Measurements from ENCODE around the gene ELMOD3. TPM values are rescaled to one million over a fixed set of nuclear protein-coding genes. Genes with fewer than 3 reads are reported as not detected.

Gene ELMOD3
- total RNA-seq: 10 to 100 TPM; 15.9 to 31.7 (median 25.0) TPM

DNA sequence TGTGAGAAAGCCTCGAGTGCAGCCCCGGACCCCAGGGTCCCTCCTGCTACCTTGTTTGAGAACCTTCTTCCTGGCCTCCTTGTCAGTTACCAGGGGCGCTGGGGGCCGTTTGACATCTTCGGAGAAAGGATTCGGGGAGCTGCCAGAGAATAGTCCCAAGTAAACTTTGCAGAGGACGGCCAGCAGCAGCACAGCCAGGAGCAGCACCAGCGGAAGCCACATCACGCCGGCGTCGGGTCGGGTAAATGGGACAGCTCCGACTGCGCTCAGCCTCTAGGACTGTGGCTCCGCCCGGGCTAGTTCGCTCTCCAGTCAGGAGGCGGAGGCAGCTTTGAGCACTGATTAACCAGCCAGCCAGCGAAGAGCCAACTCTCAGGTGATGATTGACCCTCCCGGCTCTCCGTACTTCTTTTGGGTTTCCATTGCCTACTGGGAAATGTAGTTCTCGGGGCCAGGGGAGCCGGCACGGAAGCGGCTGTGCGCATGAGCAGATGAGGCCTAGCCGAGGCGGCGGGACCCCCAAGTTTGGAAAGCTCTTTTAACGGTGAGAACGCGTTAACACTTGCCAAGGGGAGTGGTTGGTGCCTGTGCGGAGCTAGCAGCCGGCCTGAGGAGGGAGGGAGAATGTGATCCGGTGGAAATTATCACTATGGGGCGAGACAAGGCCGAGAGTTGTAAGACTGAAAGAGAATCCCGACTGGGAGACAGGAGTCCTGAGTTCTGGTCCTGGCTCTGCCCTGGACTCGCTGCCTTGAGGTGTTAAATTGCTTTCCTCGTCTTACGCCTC is at the start of gene ELMOD3, which contains the start of gene RETSAT:
TSS of gene ELMOD3 (plus strand) at position 484 of the 787 bp plus-strand sequence. CDS start 2,430 bp downstream, outside the sequence.
TSS of gene RETSAT (minus strand) at position 243 of the 787 bp plus-strand sequence. CDS start at position 222, 21 bp downstream.
- Histone ChIP-seq H3K36me3 (peaks cover 0 to 41% of the 10 kb centered on the region in 2 donors), H3K4me3 (peak within 1 kb of the TSS; percentile 70 to 97 (median 83)), H3K27me3 (no peaks in the 10 kb centered on the region), H3K4me1 (peaks cover 39 to 44% of the 10 kb centered on the region in 2 donors), H3K27ac (peak within 1 kb of the TSS; percentile 93 to 96 (median 96)), H3K9me3 (no peaks in the 10 kb centered on the region)
- DNase-seq (peak; percentile 99), ATAC-seq (peak; percentile 90 to 94)
- intact Hi-C loops (cut with DNase I; ENCODE audit: low total_unique reads): loop anchor here (2.0 to 5.0 kb wide), 2 partner anchors 28 to 183 kb away; partner anchors contain the start of gene MAT2A
- in situ Hi-C loops (cut with MboI; ENCODE audit: low sequenced_read_pairs in 4 of 4): loop anchor here in 1 of 4 donors (25.0 kb wide), 1 partner anchor 833 kb away; the partner anchor contains the start of genes IMMT and MRPL35
- TF ChIP-seq POLR2A (IDR thresholded peaks at IDR 0.05): peak; percentile 97
- TF ChIP-seq, protein P1, sequence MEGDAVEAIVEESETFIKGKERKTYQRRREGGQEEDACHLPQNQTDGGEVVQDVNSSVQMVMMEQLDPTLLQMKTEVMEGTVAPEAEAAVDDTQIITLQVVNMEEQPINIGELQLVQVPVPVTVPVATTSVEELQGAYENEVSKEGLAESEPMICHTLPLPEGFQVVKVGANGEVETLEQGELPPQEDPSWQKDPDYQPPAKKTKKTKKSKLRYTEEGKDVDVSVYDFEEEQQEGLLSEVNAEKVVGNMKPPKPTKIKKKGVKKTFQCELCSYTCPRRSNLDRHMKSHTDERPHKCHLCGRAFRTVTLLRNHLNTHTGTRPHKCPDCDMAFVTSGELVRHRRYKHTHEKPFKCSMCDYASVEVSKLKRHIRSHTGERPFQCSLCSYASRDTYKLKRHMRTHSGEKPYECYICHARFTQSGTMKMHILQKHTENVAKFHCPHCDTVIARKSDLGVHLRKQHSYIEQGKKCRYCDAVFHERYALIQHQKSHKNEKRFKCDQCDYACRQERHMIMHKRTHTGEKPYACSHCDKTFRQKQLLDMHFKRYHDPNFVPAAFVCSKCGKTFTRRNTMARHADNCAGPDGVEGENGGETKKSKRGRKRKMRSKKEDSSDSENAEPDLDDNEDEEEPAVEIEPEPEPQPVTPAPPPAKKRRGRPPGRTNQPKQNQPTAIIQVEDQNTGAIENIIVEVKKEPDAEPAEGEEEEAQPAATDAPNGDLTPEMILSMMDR (IDR thresholded peaks at IDR 0.05 in 4 of 5, conservative IDR thresholded peaks at IDR 0.05 in 1 of 5): no peak

DNA sequence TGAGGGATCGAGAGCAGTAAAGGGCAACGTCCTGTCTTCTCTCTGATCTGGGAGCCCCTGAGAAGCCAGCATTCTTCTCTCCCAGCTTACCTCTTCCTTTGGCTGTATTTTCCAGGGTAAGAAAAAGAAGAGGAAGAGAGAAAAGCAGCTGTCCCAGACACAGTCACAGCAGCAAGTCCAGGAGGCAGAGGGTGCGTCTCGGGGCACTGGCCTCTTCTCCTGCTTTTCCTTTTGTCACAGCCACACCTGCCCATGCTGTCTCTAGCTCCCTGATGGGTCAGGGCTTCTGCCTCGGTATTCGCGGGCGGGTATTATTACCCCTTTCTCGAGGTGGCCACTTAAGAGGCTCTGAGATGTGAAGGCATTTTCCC is 47.1 kb upstream of the ELMOD3 start:
- no peaks in the 10 kb centered on the region for H3K27me3 ChIP-seq
- no peak overlapping the region for H3K4me3 ChIP-seq
- peaks cover 0 to 21% of the 10 kb centered on the region in 2 donors for H3K36me3 ChIP-seq
- H3K4me1 ChIP-seq: peaks cover 0 to 6% of the 10 kb centered on the region in 2 donors
- TF ChIP-seq, protein P1 (IDR thresholded peaks at IDR 0.05 in 4 of 5, conservative IDR thresholded peaks at IDR 0.05 in 1 of 5): no peak
- TF ChIP-seq POLR2A (IDR thresholded peaks at IDR 0.05): no peak
- DNase-seq (no peak), ATAC-seq (no peak)
- in situ Hi-C loops (cut with MboI; ENCODE audit: low sequenced_read_pairs in 4 of 4) (no loop called here), intact Hi-C loops (cut with DNase I; ENCODE audit: low total_unique reads) (no loop called here)
- no peaks in the 10 kb centered on the region for H3K9me3 ChIP-seq
- H3K27ac ChIP-seq: no peak overlapping the region

DNA sequence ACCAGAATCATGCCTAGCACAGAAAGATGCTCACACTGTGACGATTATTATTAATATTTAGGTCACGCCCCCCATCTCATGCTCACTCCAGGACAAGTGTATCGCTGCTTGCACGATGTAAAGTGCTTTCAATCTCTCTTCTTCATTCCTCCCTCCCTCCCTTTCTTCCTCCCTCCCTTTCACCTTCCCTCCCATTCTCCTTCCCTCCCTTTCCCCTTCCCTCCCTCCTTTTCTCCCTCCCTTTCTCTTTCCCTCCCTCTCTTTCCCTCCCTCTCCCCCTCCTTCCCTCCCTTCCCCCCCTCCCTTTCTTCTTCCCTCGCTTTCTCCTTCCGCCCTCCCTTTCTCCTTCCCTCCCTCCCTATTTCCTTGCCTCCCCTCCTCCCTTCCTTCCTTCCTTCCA is 46.4 kb upstream of the ELMOD3 start:
- no peak for TF ChIP-seq POLR2A (IDR thresholded peaks at IDR 0.05)
- TF ChIP-seq, protein P1 (IDR thresholded peaks at IDR 0.05 in 4 of 5, conservative IDR thresholded peaks at IDR 0.05 in 1 of 5): no peak
- peaks cover 0 to 6% of the 10 kb centered on the region in 2 donors for H3K4me1 ChIP-seq
- H3K36me3 ChIP-seq: peaks cover 0 to 21% of the 10 kb centered on the region in 2 donors
- no peak overlapping the region for H3K4me3 ChIP-seq
- intact Hi-C loops (cut with DNase I; ENCODE audit: low total_unique reads) (no loop called here), in situ Hi-C loops (cut with MboI; ENCODE audit: low sequenced_read_pairs in 4 of 4) (no loop called here)
- H3K9me3 ChIP-seq: no peaks in the 10 kb centered on the region
- H3K27me3 ChIP-seq: no peaks in the 10 kb centered on the region
- ATAC-seq (no peak), DNase-seq (no peak)
- no peak overlapping the region for H3K27ac ChIP-seq

DNA sequence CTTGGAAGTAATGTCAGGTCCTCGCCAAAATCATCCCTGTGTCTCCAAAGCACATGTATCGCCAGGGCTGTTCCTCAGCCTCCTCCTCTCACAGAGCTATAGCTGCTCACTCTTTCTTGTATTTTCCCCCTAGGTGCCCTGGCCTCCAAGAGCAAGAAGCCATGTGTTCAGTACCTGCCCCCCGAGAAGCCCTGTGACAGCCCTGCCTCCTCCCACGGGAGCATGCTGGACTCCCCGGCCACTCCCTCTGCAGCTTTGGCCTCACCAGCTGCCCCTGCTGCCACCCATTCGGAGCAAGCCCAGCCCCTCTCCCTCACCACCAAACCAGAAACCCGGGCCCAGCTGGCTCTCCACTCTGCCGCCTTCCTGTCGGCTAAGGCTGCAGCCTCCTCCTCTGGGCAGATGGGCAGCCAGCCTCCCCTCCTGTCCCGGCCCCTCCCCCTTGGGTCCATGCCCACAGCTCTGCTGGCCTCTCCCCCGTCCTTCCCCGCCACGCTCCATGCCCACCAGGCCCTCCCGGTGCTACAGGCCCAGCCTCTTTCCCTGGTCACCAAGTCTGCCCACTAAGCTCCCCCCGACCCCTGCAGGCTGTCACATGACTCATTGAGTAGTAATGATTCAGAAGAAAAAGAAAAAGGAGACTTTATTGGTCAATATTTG is 45.5 kb upstream of the ELMOD3 start:
- DNase-seq (no peak), ATAC-seq (no peak)
- Histone ChIP-seq H3K27me3 (no peaks in the 10 kb centered on the region), H3K27ac (peak overlapping the region in 1 of 4 donors; percentile 4), H3K4me3 (no peak overlapping the region), H3K36me3 (peaks cover 0 to 21% of the 10 kb centered on the region in 2 donors), H3K9me3 (no peaks in the 10 kb centered on the region), H3K4me1 (peaks cover 0 to 6% of the 10 kb centered on the region in 2 donors)
- TF ChIP-seq POLR2A (IDR thresholded peaks at IDR 0.05): no peak
- TF ChIP-seq, protein P1 (IDR thresholded peaks at IDR 0.05 in 4 of 5, conservative IDR thresholded peaks at IDR 0.05 in 1 of 5): no peak
- intact Hi-C loops (cut with DNase I; ENCODE audit: low total_unique reads): no loop called here
- in situ Hi-C loops (cut with MboI; ENCODE audit: low sequenced_read_pairs in 4 of 4): no loop called here
